Neural cell (in vitro differentiated cells): Measurements from ENCODE around the gene ALDOA. TPM values are rescaled to one million over a fixed set of nuclear protein-coding genes. Genes with fewer than 3 reads are reported as not detected.

Experiments
- H2AFZ ChIP-seq: fragments of 200-600, 300-800 bp; sonication (generic), shearing (Covaris generic); 2 replicates; pipeline ENCODE4 v1.6.0; 2014; ENCODE audit warnings: low read depth, mild to moderate bottlenecking, antibody characterized with exemption, low read length, moderate library complexity
- H3F3A ChIP-seq: fragments of 200-600 bp; shearing (Covaris generic); 2 replicates; pipeline ENCODE4 v1.6.1; 2016; ENCODE audit warnings: mild to moderate bottlenecking, moderate library complexity, mixed read lengths, antibody characterized with exemption, low read length; ENCODE audit not compliant: insufficient read depth, poor library complexity, severe bottlenecking
- H3K27ac ChIP-seq: fragments of 200-600, 300-800 bp; sonication (generic), shearing (Covaris generic); 2 replicates; pipeline ENCODE4 v1.5.1; 2014; ENCODE audit warnings: mild to moderate bottlenecking, low read length, moderate library complexity
- H3K27me3 ChIP-seq: fragments of 300-800, 200-600 bp; sonication (generic), shearing (Covaris generic); 2 replicates; pipeline ENCODE4 v1.6.0; 2014; ENCODE audit warnings: mild to moderate bottlenecking, low read depth, low read length, moderate library complexity; ENCODE audit not compliant: insufficient read depth
- H3K36me3 ChIP-seq: fragments of 300-800, 200-600 bp; sonication (generic), shearing (Covaris generic); 2 replicates; pipeline ENCODE4 v1.5.1; 2014; ENCODE audit warnings: mild to moderate bottlenecking, antibody characterized with exemption, low read length, moderate library complexity; ENCODE audit not compliant: insufficient read depth
- H3K4me2 ChIP-seq: fragments of 300-800, 200-600 bp; sonication (generic), shearing (Covaris generic); 2 replicates; pipeline ENCODE4 v1.6.0; 2014; ENCODE audit warnings: mild to moderate bottlenecking, low read length
- H3K4me3 ChIP-seq: fragments of 300-800, 200-600 bp; sonication (generic), shearing (Covaris generic); 2 replicates; pipeline ENCODE4 v1.5.1; 2014; ENCODE audit warnings: mild to moderate bottlenecking, low read length, moderate library complexity
- H3K79me2 ChIP-seq: fragments of 200-600 bp; shearing (Covaris generic); replicated peaks from 2 replicates; pipeline ENCODE4 v1.6.0; 2014; ENCODE audit warnings: mild to moderate bottlenecking, low read length, moderate library complexity; ENCODE audit not compliant: insufficient read depth
- H3K9ac ChIP-seq: fragments of 300-800, 200-600 bp; sonication (generic), shearing (Covaris generic); 2 replicates; pipeline ENCODE4 v1.6.1; 2016; ENCODE audit warnings: mild to moderate bottlenecking, low read length, mixed read lengths
- H3K9me2 ChIP-seq: fragments of 200-600 bp; shearing (Covaris generic); 2 replicates; pipeline ENCODE4 v1.6.1; 2016; ENCODE audit warnings: mild to moderate bottlenecking, low read length, mixed read lengths; ENCODE audit not compliant: insufficient read depth
- H3K9me3 ChIP-seq: fragments of 200-600, 300-800 bp; sonication (generic), shearing (Covaris generic); 2 replicates; pipeline ENCODE4 v1.6.1; 2016; ENCODE audit warnings: mild to moderate bottlenecking, mixed run types, low read length, moderate library complexity, mixed read lengths
- H4K20me1 ChIP-seq: fragments of 200-600 bp; shearing (Covaris generic); 2 replicates; pipeline ENCODE4 v1.6.1; 2016; ENCODE audit warnings: mild to moderate bottlenecking, mixed run types; ENCODE audit not compliant: insufficient read depth
- CTCF ChIP-seq: fragments of 450-650 bp; IDR thresholded peaks from 2 replicates; pipeline ENCODE4 v1.5.1; 2014; ENCODE audit warnings: antibody characterized with exemption, mild to moderate bottlenecking, moderate library complexity; ENCODE audit not compliant: poor library complexity, severe bottlenecking
- EP300 ChIP-seq: fragments of 450-650 bp; conservative IDR thresholded peaks from 2 replicates; pipeline ENCODE4 v1.6.1; 2014; ENCODE audit warnings: antibody characterized with exemption, mild to moderate bottlenecking, moderate library complexity; ENCODE audit not compliant: poor library complexity, severe bottlenecking
- EZH2 ChIP-seq: fragments of 200-600, 300-800 bp; shearing (Covaris generic), sonication (generic); IDR thresholded peaks from 2 replicates; pipeline ENCODE4 v1.6.1; 2014; ENCODE audit warnings: antibody characterized with exemption, low read length, borderline replicate concordance, mild to moderate bottlenecking; ENCODE audit not compliant: insufficient read depth, poor library complexity, severe bottlenecking
- MXI1 ChIP-seq: fragments of 450-650 bp; conservative IDR thresholded peaks from 2 replicates; pipeline ENCODE4 v1.6.1; 2014; ENCODE audit warnings: antibody characterized with exemption, mild to moderate bottlenecking; ENCODE audit not compliant: poor library complexity, severe bottlenecking
- POLR2AphosphoS5 ChIP-seq: IDR thresholded peaks from 2 replicates; pipeline ENCODE4 v1.6.1; 2012
- RAD21 ChIP-seq: fragments of 450-650 bp; conservative IDR thresholded peaks from 2 replicates; pipeline ENCODE4 v1.6.1; 2014; ENCODE audit warnings: antibody characterized with exemption, mild to moderate bottlenecking, moderate library complexity
- TAF1 ChIP-seq: IDR thresholded peaks from 2 replicates; pipeline ENCODE4 v1.6.1; 2012; ENCODE audit warnings: low read depth
- polyA plus RNA-seq: library from polyadenylated mRNA; depleted of rRNA; stranded (reverse); fragments of >200 nt; gene quantifications from 2 replicates; pipeline ENCODE4 v1.2.3, GENCODE V29; 2014

Gene ALDOA
- polyA plus RNA-seq, 1 donor from 2014 or later = 59.3 TPM

- H2AFZ ChIP-seq = no peak overlapping the region
- no peaks in the 10 kb centered on the region for H4K20me1 ChIP-seq
- H3K27ac ChIP-seq = no peak overlapping the region
- no peaks in the 10 kb centered on the region for H3K9me3 ChIP-seq
- H3K4me2 ChIP-seq = no peak overlapping the region
- H3K9ac ChIP-seq = no peak overlapping the region
- H3K9me2 ChIP-seq = no peaks in the 10 kb centered on the region
- no peaks in the 10 kb centered on the region for H3K27me3 ChIP-seq
- TF ChIP-seq POLR2AphosphoS5 (no peak), TAF1 (no peak), CTCF (no peak)
- no peaks in the 10 kb centered on the region for H3K79me2 ChIP-seq
- no peaks in the 10 kb centered on the region for H3K36me3 ChIP-seq
- no peak overlapping the region for H3K4me3 ChIP-seq
- no peaks in the 10 kb centered on the region for H3F3A ChIP-seq
These were observed 52.2 kb downstream of the ALDOA start for GRCh38 chr16:30117768-30118167.

GRCh38 chr16:30119428-30119827 is 53.9 kb downstream of the ALDOA start:
- H3K36me3 ChIP-seq = no peaks in the 10 kb centered on the region
- H3K9me3 ChIP-seq = no peaks in the 10 kb centered on the region
- H3K4me2 ChIP-seq = no peak overlapping the region
- no peaks in the 10 kb centered on the region for H3K79me2 ChIP-seq
- no peaks in the 10 kb centered on the region for H3K27me3 ChIP-seq
- no peaks in the 10 kb centered on the region for H3F3A ChIP-seq
- no peak overlapping the region for H3K9ac ChIP-seq
- H3K4me3 ChIP-seq = no peak overlapping the region
- H2AFZ ChIP-seq = no peak overlapping the region
- no peaks in the 10 kb centered on the region for H4K20me1 ChIP-seq
- no peak for TF ChIP-seq MXI1
- TF ChIP-seq RAD21 = no peak
- TF ChIP-seq EP300 = no peak
- no peak for TF ChIP-seq EZH2
- no peak for TF ChIP-seq TAF1
- no peak overlapping the region for H3K27ac ChIP-seq
- no peaks in the 10 kb centered on the region for H3K9me2 ChIP-seq

Other genes starting within 250 kb of the ALDOA start
- 86.8 and 88.7 TPM in 2 replicates for gene PAGR1, start 249.6 kb upstream of the ALDOA start, polyA plus RNA-seq
- gene MVP, start 245.3 kb upstream of the ALDOA start, polyA plus RNA-seq = 2.5 and 5.7 TPM in 2 replicates
- gene CDIPT, start 202.5 kb upstream of the ALDOA start, polyA plus RNA-seq = 92.6 and 95.6 TPM in 2 replicates
- gene SEZ6L2, start 166.2 kb upstream of the ALDOA start, polyA plus RNA-seq = 48.8 and 52.7 TPM in 2 replicates
- 38.9 and 48.2 TPM in 2 replicates for gene ASPHD1, start 165.3 kb upstream of the ALDOA start, polyA plus RNA-seq
- 55.0 and 70.7 TPM in 2 replicates for gene KCTD13, start 139.5 kb upstream of the ALDOA start, polyA plus RNA-seq
- 154 and 157 TPM in 2 replicates for gene TMEM219, start 103.7 kb upstream of the ALDOA start, polyA plus RNA-seq
- gene TAOK2, start 91.9 kb upstream of the ALDOA start, polyA plus RNA-seq = 62.7 and 65.5 TPM in 2 replicates
- gene HIRIP3, start 70.1 kb upstream of the ALDOA start, polyA plus RNA-seq = 51.2 and 65.4 TPM in 2 replicates
- gene INO80E, start 69.5 kb upstream of the ALDOA start, polyA plus RNA-seq = 106 and 130 TPM in 2 replicates
- 7.3 and 8.5 TPM in 2 replicates for gene DOC2A, start 54.7 kb upstream of the ALDOA start, polyA plus RNA-seq
- gene C16orf92, start 42.6 kb upstream of the ALDOA start, polyA plus RNA-seq = not detected in 2 replicates
- 18.9 and 21.7 TPM in 2 replicates for gene TLCD3B, start 34.5 kb upstream of the ALDOA start, polyA plus RNA-seq
- gene PPP4C, start 10.2 kb downstream of the ALDOA start, polyA plus RNA-seq = 173 and 184 TPM in 2 replicates
- not detected in 2 replicates for gene TBX6, start 26.2 kb downstream of the ALDOA start, polyA plus RNA-seq
- 76.9 and 90.1 TPM in 2 replicates for gene YPEL3, start 30.5 kb downstream of the ALDOA start, polyA plus RNA-seq
- gene GDPD3, start 47.8 kb downstream of the ALDOA start, polyA plus RNA-seq = 2.7 and 3.6 TPM in 2 replicates
- gene MAPK3, start 57.5 kb downstream of the ALDOA start, polyA plus RNA-seq = 18.5 and 20.2 TPM in 2 replicates
- 106 and 107 TPM in 2 replicates for gene CORO1A, start 117.8 kb downstream of the ALDOA start, polyA plus RNA-seq
- gene BOLA2B, start 127.9 kb downstream of the ALDOA start, polyA plus RNA-seq = 394 and 487 TPM in 2 replicates
- 22.8 and 43.4 TPM in 2 replicates for gene SLX1A, start 128.1 kb downstream of the ALDOA start, polyA plus RNA-seq
- gene SULT1A3, start 133.5 kb downstream of the ALDOA start, polyA plus RNA-seq = 12.1 and 13.2 TPM in 2 replicates
- 2.2 and 3.9 TPM in 2 replicates for gene NPIPB13, start 182.7 kb downstream of the ALDOA start, polyA plus RNA-seq